Pons (tissue), 1 donor: Measurements from ENCODE around the gene DHX57.

Source experiments
- DNase-seq: peaks from one replicate; pipeline ENCODE4 v3.0.0-alpha.2; 2016; ENCODE audit warnings: low spot score

Gene DHX57

GRCh38 chr2:38750011-38750890 lies 125.5 kb downstream of the DHX57 start:
- peak; percentile 61 for DNase-seq

GRCh38 chr2:38748943-38749804 lies 126.6 kb downstream of the DHX57 start:
- DNase-seq, result no peak

GRCh38 chr2:38748391-38748790 lies 127.3 kb downstream of the DHX57 start:
- DNase-seq, result no peak

- no peak for DNase-seq
Observed at GRCh38 chr2:38747819-38748218, 127.9 kb downstream of the DHX57 start.
